ENCODE measurements around the gene ATP9A. TPM values are rescaled to one million over a fixed set of nuclear protein-coding genes. Genes with fewer than 3 reads are reported as not detected.

Gene ATP9A
- total and polyA plus RNA-seq, 2 of the 8 experiments (the other 6 are each of a cell fraction or from before 2014, with no cell fraction given): 5.0 to 6.4 TPM

DNA sequence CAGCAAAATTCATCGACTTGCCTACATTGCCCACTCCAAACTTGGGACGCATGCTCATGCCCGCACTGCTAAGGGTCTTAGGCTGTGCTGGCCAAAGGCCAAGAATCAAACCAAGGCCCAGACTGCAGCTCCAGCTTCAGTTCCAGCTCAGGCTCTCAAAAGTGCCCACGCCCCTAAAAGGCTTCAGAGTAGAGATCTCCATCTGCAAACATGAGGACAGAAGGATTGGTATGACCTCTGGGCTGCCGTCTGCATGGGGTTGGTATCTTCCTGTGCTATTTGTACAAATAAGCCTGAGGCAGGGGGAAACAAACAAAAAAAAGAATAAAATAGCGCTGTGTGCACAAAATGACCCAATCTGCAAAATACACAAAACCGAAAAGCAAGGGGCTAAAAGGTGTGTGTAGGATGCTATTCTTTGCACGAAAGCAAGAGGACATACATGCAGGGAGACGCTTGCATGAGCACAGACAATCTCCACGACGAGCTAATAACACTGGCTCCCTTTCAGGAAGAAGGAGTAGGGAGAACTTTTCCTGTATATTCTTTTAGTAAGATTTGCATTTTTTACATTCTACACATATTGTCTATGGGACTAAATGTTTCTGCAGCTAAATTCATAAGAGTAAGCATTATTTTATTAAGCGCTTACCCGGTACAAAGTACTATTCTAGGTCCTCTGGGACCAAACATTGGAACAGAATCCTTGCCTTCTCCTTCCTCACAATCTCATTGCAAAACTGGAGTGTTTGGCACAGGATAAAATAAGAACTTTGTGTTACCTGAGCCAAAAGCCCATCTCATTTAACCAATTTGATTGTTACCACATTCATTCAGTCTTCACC, 33.1 kb downstream of the ATP9A start (continued):
- TF ChIP-seq, protein P1, sequence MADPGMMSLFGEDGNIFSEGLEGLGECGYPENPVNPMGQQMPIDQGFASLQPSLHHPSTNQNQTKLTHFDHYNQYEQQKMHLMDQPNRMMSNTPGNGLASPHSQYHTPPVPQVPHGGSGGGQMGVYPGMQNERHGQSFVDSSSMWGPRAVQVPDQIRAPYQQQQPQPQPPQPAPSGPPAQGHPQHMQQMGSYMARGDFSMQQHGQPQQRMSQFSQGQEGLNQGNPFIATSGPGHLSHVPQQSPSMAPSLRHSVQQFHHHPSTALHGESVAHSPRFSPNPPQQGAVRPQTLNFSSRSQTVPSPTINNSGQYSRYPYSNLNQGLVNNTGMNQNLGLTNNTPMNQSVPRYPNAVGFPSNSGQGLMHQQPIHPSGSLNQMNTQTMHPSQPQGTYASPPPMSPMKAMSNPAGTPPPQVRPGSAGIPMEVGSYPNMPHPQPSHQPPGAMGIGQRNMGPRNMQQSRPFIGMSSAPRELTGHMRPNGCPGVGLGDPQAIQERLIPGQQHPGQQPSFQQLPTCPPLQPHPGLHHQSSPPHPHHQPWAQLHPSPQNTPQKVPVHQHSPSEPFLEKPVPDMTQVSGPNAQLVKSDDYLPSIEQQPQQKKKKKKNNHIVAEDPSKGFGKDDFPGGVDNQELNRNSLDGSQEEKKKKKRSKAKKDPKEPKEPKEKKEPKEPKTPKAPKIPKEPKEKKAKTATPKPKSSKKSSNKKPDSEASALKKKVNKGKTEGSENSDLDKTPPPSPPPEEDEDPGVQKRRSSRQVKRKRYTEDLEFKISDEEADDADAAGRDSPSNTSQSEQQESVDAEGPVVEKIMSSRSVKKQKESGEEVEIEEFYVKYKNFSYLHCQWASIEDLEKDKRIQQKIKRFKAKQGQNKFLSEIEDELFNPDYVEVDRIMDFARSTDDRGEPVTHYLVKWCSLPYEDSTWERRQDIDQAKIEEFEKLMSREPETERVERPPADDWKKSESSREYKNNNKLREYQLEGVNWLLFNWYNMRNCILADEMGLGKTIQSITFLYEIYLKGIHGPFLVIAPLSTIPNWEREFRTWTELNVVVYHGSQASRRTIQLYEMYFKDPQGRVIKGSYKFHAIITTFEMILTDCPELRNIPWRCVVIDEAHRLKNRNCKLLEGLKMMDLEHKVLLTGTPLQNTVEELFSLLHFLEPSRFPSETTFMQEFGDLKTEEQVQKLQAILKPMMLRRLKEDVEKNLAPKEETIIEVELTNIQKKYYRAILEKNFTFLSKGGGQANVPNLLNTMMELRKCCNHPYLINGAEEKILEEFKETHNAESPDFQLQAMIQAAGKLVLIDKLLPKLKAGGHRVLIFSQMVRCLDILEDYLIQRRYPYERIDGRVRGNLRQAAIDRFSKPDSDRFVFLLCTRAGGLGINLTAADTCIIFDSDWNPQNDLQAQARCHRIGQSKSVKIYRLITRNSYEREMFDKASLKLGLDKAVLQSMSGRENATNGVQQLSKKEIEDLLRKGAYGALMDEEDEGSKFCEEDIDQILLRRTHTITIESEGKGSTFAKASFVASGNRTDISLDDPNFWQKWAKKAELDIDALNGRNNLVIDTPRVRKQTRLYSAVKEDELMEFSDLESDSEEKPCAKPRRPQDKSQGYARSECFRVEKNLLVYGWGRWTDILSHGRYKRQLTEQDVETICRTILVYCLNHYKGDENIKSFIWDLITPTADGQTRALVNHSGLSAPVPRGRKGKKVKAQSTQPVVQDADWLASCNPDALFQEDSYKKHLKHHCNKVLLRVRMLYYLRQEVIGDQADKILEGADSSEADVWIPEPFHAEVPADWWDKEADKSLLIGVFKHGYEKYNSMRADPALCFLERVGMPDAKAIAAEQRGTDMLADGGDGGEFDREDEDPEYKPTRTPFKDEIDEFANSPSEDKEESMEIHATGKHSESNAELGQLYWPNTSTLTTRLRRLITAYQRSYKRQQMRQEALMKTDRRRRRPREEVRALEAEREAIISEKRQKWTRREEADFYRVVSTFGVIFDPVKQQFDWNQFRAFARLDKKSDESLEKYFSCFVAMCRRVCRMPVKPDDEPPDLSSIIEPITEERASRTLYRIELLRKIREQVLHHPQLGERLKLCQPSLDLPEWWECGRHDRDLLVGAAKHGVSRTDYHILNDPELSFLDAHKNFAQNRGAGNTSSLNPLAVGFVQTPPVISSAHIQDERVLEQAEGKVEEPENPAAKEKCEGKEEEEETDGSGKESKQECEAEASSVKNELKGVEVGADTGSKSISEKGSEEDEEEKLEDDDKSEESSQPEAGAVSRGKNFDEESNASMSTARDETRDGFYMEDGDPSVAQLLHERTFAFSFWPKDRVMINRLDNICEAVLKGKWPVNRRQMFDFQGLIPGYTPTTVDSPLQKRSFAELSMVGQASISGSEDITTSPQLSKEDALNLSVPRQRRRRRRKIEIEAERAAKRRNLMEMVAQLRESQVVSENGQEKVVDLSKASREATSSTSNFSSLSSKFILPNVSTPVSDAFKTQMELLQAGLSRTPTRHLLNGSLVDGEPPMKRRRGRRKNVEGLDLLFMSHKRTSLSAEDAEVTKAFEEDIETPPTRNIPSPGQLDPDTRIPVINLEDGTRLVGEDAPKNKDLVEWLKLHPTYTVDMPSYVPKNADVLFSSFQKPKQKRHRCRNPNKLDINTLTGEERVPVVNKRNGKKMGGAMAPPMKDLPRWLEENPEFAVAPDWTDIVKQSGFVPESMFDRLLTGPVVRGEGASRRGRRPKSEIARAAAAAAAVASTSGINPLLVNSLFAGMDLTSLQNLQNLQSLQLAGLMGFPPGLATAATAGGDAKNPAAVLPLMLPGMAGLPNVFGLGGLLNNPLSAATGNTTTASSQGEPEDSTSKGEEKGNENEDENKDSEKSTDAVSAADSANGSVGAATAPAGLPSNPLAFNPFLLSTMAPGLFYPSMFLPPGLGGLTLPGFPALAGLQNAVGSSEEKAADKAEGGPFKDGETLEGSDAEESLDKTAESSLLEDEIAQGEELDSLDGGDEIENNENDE (IDR thresholded peaks at IDR 0.05; ENCODE audit: insufficient replicate concordance, low read length): no peak
- TF ChIP-seq RXRA (IDR thresholded peaks at IDR 0.05; ENCODE audit: insufficient read depth, low read depth, low read length) (no peak), CEBPB (IDR thresholded peaks at IDR 0.05; ENCODE audit: low read depth, low read length) (no peak), JUND (IDR thresholded peaks at IDR 0.05; ENCODE audit: low read length) (no peak), SP1 (IDR thresholded peaks at IDR 0.05; ENCODE audit: low read depth, low read length) (no peak), NRF1 (IDR thresholded peaks at IDR 0.05; ENCODE audit: low read depth, low read length) (no peak), CTCF (IDR thresholded peaks at IDR 0.05; ENCODE audit: control extremely low read depth in 1 of 3, insufficient read depth in 1 of 3, low read depth in 1 of 3, low read length in 3 of 3) (no peak), TEAD4 (IDR thresholded peaks at IDR 0.05; ENCODE audit: low read depth, low read length) (no peak)

Measured in H1 (cell line).